ENCODE measurements around the gene PLEKHJ1. TPM values are rescaled to one million over a fixed set of nuclear protein-coding genes. Genes with fewer than 3 reads are reported as not detected.

The PLEKHJ1 gene
- total and polyA plus RNA-seq, 4 donors = 22.2 to 44.5 (median 37.0) TPM

- Histone ChIP-seq H3K4me3 (ENCODE audit: low read depth in 1 of 3, low read length in 3 of 3) (no peak overlapping the region), H3K27me3 (ENCODE audit: control insufficient read depth in 4 of 4, insufficient read depth in 4 of 4, low read length in 3 of 4) (no peaks in the 10 kb centered on the region), H3K27ac (ENCODE audit: low read depth in 1 of 2, low read length in 2 of 2) (no peak overlapping the region), H3K9ac (ENCODE audit: low read depth in 1 of 2, low read length in 2 of 2) (no peak overlapping the region), H3K36me3 (ENCODE audit: control insufficient read depth in 4 of 4, insufficient read depth in 3 of 4, low read depth in 1 of 4, low read length in 3 of 4) (peaks cover 0 to 57% (median 15%) of the 10 kb centered on the region in 4 donors), H3K9me3 (ENCODE audit: control insufficient read depth in 4 of 4, low read length in 3 of 4) (no peaks in the 10 kb centered on the region), H3K4me1 (ENCODE audit: control insufficient read depth in 4 of 4, insufficient read depth in 4 of 4, low read length in 3 of 4) (peaks cover 0 to 6% (median 0%) of the 10 kb centered on the region in 4 donors)
- TF ChIP-seq JUND (IDR thresholded peaks at IDR 0.05) (no peak), GABPA (IDR thresholded peaks at IDR 0.05 in 1 of 2, conservative IDR thresholded peaks at IDR 0.05 in 1 of 2) (no peak), HNF4A (conservative IDR thresholded peaks at IDR 0.05) (no peak), ZBTB33 (IDR thresholded peaks at IDR 0.05) (no peak), ATF3 (IDR thresholded peaks at IDR 0.05) (no peak), CTCF (IDR thresholded peaks at IDR 0.05; ENCODE audit: low read depth, low read length, missing input control) (no peak), RAD21 (IDR thresholded peaks at IDR 0.05) (no peak), SP1 (IDR thresholded peaks at IDR 0.05) (no peak), HNF4G (IDR thresholded peaks at IDR 0.05) (no peak), MAX (IDR thresholded peaks at IDR 0.05) (no peak), TAF1 (conservative IDR thresholded peaks at IDR 0.05) (no peak), REST (IDR thresholded peaks at IDR 0.05) (no peak), FOXA2 (IDR thresholded peaks at IDR 0.05) (no peak), NR2F2 (IDR thresholded peaks at IDR 0.05) (no peak), FOXA1 (IDR thresholded peaks at IDR 0.05) (no peak), YY1 (IDR thresholded peaks at IDR 0.05) (no peak), EGR1 (IDR thresholded peaks at IDR 0.05; ENCODE audit: low read depth in 2 of 2) (no peak)
- 93% methylated on average over 19 of the region's 19 CpGs for WGBS
- no peak for DNase-seq (ENCODE audit: low spot score)
These were observed 47.3 kb downstream of the PLEKHJ1 start for GRCh38 chr19:2188708-2189385.
